ENCODE results near the gene ICA1L.
A peak's percentile ranks its signal among the peaks of the same experiment; 100 is the strongest.
"Not testable (repeated sequence)": the region's sequence is repeated elsewhere in the genome, so short reads cannot be mapped to it uniquely, and the experiment has no call there.

Gene ICA1L

DNA sequence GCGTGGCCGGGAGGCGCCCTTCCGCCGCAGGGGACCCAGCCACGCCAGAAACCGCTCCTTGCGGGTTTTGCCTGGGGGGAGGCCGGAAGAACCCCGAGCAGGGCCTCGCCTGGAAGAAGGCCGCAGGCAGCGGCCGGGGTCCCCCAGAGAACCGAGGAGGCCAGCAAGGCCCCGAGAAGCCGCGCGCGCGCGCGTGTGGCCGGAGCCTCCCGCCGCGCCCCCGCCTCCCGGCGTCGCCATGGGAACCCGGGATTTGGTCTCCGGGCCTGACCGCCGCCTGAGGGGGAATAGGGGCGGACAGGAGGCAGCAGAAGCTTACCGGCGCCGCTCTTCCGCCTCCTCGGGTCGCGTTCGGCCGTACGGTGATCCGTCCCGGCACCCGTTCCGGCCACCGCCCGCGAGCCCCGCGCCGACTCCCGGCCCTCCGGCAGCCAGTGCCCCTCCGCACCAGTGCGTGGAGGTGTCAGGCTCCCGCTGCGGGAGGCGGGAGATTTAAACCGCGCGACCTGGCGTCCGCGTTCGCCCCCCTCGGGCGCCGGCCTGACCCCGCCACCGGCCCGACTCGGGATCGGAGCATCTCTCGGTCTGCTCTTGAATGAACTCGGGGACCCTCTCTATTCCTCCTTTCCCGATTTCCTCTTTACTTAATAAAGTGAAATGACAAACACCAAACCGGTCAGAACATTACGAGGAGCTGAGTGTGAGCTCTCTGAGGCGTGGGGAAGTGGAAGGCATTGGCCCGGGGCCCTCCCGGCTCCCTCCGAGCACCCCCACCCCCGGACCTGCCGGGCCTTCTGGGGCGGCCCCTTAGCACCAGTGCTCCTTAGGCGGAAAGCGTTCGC lies at the start of gene ICA1L:
TSS of gene ICA1L (minus strand) at position 467 of the 842 bp plus-strand sequence. CDS start 42,757 bp downstream, outside the sequence.
- peak; percentile 24 to 51 for DNase-seq

DNA sequence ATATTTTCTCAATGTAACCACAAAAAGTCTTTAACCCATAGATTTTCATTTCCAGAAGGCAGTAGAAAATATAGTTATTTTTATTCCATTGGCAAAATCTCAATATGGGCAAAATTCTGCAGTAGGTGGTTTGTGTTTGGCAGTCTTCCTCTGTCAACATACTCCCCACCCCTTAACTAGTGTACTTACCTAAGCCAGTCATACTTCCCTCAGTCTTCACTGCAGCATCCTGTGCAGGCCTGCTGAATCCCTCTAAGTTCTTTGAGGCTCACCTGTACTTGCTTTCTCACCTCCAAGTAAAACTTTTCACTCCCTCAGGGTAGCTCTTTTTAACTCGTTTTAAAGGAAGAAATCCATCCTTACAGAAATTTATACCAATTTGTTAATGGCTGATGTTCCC lies 47.3 kb upstream of the ICA1L start:
- no peak for DNase-seq

DNA sequence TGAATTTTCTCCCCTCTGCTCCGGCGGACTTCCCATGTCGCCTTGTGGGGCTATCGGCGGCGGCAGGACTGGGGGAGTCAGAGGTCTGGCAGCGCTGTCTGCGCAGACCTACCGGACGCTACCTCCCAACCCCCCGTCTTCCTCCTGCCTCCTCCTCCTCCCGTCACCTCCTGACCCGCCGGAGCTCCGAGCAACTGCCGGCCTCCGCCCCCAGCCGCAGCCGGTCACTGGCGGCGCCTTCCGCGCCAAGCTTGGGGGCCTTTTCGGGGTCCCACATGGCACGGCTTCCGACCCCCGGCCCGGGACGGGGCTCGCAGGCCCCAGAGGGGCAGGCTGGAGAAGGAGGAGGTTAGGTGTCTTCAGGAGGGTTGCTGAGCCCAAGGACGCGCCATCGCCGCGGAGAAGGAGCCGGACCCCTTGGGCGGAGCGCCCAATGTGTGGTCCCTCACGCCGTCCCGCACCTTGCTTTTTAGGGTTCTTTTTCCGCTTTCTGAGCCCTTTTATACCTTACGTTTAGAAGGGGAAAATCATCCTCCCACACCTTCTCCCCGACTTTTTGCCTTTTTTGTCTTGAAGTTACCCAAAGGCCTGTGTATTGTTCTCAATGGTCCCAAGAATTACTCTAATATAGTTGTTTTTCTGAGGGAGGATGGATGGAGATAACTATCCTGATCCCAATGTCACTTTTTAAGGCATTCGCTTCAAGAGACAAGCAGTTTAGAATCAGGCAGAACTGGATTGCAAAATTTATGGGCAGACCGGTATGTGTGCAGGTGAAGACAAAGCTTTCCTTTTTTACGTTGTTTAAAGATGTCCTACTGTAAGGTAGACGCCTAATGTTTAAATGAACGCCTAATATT lies 41.0 kb upstream of the ICA1L start:
- not testable (repeated sequence) for DNase-seq

DNA sequence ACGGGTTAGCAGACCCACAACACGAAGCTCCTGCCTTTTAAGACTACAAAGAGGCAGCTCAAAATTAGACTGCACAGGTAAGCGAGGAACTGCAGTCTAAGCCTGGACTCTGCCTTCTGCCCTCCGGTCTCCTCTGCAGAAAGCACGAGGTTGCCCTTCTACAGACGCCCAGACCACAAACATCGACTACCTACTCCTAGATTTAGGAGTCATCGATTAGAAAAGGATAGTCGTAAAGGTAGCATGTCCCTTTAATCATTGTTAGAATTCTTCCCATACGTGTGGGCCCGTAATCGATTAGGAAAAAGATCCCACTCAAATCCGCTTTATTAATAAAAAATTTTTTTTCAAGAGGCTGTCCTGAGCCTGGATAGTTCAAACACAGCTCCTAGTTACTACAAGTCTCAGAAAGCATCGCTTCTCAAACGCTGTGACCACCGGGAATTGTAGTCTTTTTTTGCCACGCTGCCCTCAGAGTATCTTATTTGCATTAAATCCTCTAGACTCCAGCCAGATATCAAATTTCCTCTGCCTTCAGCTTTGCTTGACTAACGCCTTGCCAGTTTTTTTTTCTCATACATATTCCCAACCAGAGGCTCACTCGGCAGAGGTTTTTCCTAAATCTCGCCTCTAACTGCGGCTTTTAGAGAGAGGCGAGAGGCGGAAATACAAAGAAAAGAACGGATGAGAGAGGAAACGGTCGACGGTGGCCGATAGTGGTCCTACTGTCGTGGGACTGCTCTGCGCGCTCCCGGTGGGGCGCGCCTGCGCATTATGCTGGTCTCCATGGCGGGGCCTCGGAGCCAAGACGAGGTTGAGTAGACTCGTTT lies 40.2 kb upstream of the ICA1L start, which contains the start of the genes CARF and WDR12:
TSS of gene CARF (plus strand) at position 764 of the 830 bp plus-strand sequence. CDS start 29,628 bp downstream, outside the sequence.
TSS of gene WDR12 (minus strand) at position 162 of the 830 bp plus-strand sequence. CDS start 197 bp downstream, outside the sequence.
- DNase-seq, result peak; percentile 88 to 94

DNA sequence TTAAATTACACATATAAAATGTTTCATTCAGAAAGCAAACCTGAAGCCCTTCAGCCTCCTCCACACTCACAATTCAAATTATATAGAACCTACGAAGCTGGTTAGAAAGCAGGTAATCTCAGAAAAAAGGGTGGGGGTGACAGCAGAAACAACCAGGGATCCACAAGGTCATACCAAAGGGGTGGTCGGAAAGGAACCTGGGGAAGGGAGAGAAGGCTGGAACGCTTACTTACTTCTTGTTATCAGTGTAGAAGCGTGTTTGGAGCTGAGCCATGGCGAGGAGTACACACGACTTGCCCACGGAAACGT lies 39.6 kb upstream of the ICA1L start:
- DNase-seq, result no peak

DNA sequence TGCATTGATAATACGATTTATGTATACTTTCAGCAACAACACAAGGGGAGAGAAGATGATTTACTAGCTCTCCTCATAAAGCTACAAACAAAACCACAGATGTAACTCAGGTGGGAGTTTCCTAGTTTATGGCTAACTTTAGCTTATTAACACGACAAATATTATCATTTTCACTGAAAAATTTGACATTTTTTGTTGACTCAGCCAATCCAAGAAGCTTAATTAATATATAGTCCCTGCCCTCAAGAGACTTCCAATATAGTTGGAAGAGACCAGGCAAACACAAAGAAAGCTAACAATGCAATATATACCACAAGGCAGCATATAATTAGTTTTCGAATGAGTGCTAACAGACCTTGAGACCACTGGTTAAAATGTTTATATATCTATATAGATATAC lies 39.1 kb upstream of the ICA1L start:
- DNase-seq, result peak in 1 of 2 donors; percentile 2

DNA sequence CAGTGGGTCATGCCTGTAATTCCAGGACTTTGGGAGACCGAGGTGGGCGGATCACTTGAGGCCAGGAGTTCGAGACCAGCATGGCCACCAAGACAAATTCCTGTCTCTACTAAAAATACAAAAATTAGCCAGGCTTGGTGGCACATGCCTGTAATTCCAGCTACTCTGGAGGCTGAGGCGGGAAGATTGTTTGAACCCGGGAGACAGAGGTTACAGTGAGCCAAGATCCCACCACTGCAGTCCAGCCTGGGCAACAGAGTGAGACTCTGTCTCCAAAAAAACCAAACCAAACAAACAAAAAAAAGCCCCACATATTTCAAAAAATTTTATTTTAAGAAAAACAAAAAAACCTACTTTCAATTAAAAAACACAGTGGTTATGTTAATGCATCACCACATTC lies 38.7 kb upstream of the ICA1L start:
- DNase-seq, result not testable (repeated sequence)

DNA sequence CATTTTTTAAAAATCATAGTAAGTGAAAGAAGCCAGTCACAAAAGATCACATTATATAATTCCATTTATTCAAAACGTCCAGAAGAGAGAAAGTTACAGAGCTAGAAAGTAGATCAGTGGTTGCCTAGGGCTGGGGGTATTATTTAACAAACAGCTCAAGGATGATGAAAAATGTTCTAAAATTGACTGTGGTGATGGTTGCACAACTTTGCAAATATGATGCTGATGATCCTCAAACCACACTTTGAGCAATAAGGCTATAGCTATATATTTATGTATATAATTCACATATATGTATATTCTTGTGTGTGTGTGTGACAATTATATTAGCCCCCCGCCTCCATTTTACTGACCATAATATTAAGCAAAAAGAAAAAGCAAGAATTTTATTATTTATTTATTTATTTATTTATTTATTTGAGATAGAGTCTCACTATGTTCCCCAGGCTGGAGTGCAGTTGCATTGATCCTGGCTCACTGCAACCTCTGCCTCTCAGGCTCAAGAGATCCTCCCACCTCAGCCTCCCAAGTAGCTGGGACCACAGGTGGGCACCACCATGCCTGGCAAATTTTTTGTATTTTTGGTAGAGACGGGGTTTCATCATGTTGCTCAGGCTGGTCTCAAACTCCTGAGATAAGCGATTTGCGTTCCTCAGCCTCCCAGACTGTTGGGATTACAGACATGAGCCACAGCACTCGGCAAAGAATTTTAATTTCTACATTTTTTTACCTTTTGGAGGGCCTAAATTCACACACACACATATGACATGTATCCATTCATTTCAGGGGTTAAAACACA lies 38.0 kb upstream of the ICA1L start:
- DNase-seq, result no peak

DNA sequence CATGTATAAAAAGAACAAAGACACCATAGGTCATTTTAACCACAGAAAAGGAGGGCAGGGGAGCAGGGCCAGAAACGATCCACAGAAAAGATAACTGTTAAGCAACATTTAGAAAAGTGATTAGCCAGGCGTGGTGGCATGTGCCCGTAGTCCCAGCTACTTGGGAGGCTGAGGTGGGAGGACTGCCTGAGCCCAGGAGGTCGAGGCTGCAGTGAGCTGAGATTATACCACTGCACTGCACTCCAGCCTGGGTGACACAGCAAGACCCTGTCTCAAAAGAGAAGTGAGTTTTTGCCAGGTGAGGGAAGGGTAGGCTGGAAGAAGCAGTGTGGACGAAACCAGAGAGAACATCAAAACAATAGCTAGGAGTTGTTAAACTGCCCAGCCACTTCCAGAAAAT lies 36.6 kb upstream of the ICA1L start:
- DNase-seq, result no peak

DNA sequence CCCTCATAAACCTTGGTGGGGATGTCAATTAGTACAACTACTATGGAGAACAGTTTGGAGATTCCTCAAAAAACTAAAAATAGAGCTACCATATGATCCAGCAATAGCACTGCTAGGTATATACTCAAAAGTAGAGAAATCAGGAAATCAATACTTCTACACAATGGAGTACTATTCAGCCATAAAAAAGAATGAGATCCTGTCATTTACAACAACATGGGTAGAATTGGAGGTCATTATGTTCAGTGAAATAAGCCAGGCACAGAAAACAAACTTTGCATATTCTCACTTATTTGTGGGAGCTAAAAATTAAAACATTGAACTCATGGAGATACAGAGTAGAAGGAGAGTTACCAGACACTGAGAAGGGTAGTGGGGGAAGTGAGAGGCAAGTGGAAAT lies 33.9 kb upstream of the ICA1L start:
- not testable (repeated sequence) for DNase-seq

DNA sequence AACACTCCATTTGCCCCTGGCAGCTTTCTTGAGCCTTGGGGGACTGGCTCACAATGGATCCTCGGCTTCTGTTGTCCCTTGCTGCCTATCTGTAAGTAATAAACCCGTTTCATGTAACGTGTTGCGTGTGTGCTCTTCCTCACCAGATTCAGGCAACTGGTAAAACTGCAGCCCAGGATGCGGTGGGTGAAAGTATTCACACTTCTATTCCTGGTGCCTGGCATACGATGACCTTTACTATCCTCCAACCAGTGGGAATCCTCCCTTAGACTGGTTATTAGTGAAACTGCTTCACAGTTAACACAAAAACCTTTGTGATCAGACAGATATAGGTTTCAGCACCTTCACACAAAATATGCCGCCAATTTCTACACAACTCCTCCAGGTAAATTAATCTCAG lies 13.6 kb upstream of the ICA1L start:
- no peak for DNase-seq

DNA sequence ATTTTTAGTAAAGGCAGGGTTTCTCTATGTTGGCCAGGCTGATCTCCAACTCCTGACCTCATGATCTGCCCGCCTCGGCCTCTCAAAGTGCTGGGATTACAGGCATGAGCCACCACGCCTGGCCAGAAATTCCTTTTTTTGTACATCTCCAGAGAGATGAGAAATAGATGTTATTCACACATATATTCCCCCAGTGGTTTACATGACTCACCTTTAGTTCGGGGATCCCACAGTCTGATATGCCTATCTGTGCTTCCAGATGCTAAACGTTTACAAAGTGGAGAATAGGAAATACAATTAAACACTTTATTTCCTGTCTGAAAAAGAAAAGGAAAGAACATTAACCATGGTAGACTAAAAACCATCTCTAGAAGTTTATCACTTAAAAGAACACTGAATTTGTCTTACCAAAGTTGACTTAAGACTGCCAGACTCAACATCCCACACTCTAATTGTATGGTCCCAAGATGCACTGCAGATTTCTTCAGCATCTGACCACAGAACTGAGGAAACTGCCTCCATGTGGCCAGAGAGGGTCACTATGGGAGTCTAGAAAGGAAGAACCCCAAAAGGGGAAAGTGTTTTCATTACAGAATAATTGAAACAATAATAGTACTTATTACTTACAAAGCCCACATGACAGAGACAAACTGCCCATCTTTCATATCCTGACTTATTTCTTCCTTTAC lies 12.6 kb upstream of the ICA1L start:
- peak; percentile 5 to 21 for DNase-seq

DNA sequence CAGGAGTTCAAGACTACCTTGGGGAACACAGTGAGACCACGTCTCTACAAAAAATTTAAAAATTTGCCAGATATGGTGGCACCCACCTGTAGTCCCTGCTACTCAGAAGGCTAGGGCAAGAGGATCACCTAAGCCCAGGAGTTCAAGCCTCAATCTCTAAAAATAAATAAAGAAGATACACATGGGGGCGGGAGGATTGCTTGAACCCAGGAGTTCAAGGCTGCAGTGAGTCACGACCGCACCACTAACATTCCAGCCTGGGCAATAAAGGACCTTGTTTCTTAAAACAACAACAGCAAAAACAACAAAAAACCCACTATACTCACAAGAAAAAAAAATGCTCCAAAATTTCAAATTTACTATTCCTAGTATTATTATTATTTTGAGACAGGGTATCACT lies 10.0 kb upstream of the ICA1L start:
- no peak for DNase-seq

DNA sequence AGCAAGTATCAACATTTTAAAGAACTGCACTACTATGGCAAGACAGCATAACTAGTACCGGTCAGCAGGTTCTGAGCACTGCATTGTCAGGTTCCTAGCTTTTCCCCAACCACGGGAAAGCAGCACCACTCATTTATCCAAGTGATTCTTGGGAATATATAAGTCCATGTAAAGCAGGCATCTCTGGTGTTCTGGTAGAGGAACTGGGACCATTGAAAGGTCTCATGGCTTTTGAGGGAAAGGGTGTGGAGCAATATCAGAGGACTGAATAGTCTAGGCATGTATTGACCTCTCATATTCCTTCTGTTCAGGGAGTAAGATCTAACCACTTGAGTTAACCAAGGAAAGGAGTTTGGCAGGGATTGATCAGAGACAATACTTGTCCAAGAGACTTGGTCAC lies 6.1 kb upstream of the ICA1L start:
- DNase-seq, result no peak

DNA sequence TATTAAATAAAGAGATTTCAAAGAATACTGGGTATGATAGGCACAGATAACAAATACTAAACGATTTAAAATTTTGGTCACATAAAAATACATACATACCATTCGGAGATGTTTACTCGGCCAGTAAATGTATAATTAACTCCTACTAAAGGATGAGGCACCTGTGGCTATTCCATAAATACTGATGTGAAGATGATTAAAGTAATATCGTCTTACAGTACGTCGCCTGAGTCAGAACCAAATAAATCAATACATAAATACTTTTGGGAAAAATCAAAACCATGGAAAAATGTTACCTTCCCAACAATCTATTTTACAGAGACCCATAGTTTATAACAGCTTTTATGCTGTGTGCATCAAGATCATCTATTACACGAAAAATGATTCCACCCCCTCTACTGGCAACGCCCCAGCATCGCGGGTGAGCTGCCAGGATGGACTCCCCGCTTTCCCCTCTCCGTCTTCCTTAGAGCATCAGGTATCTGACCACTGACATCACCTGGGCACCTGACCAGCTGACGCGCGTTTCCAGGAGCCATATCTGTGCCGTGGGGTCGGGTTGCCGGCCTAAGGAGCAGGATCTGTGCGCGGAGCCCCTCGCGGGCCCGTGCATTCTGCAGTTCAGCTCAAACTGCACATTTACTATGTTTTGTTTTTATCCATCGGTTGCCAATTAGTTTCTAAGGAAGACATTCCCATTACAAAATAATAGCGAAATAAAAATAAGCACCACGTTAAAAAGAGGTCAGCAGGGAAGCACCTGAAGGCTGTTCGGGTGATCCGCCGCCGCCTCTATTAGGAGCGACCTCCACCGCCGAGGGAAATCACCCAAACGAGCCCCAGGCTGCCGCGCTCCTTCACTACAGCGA lies 901 bp downstream of the ICA1L start:
- DNase-seq, result peak; percentile 20 to 58

DNA sequence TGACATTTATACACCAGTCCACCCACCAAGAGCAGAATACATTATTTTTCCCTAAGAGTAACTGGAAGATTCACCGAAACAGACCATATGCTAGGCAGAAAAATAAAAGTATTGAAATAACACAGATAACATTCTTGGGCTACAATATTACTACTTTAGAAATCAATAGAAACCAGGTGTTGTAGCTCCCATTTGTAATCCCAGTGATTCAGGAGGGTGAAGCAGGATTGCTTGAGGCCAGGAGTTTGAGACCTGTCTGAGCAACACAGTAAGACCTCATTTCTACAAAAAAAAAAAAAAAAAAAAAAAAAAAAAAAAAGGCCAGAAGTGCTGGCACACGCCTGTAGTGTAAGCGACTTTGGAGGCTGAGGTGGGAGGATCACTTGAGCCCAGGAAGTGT lies 9.6 kb downstream of the ICA1L start:
- DNase-seq, result no peak

DNA sequence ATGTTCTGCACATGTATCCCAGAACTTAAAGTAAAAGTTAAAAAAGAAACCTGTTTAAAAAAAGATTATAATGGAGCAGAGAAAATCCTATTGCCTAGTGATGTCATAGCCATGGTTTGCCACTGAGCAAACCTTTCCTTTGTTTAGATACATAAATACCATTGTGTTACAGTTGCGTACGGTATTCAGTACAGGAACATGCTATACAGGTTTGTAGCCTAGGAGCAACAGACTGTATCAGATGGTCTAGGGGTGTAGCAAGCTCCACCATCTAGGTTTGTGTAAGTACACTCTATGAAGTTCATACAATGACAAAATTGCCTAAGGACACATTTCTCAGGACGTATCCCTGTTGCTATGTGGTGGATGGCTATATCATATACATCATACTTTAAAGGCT lies 13.0 kb downstream of the ICA1L start:
- DNase-seq, result no peak

DNA sequence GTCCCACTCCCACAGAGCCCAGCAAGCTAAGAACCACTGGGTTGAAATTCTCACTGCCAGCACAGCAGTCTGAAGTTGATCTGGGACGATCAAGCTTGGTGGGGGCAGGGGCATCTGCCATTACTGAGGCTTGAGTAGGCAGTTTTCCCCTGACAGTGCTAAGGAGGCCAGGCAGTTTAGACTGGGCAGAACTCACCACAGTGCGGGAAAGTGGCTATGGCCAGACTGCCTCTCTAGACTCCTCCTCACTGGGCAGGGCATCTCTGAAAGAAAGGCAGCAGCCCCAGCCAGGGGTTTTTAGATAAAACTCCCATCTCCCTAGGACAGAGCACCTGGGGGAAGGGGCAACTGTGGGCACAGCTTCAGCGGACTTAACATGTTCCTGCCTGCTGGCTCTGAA lies 22.2 kb downstream of the ICA1L start:
- DNase-seq, result not testable (repeated sequence)

DNA sequence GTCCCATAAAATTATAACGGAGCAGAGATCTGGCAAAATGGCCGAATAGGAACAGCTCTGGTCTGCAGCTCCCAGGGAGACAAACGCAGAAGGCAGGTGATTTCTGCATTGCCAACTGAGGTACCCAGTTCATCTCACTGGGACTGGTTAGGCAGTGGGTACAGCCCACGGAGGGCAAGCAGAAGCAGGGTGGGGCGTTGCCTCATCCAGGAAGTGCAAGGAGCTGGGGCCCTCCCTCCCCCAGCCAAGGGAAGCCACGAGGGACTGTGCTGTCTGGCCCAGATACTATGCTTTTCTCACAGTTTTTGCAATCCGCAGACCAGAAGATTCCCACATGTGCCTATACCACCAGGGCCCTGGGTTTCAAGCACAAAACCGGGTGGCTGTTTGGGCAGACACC lies 22.8 kb downstream of the ICA1L start:
- peak; percentile 57 to 67 for DNase-seq
